Muscle layer of duodenum (tissue), 2 donors: ENCODE data around the gene MUC4.
"Not testable (repeated sequence)": the region's sequence is repeated elsewhere in the genome, so short reads cannot be mapped to it uniquely, and the experiment has no call there.

ENCODE experiments used
- H3K27ac ChIP-seq: one replicate; pipeline ENCODE4 v1.7.0; 2013; ENCODE audit warnings: mild to moderate bottlenecking, low read length
- H3K27me3 ChIP-seq: one replicate; pipeline ENCODE4 v1.7.0; 2013; ENCODE audit warnings: low read depth, mild to moderate bottlenecking, control low read depth, low read length
- H3K36me3 ChIP-seq, 2 donors: one replicate each; pipeline ENCODE4 v1.7.0; 2013; ENCODE audit warnings: low read length in 2 of 2, control low read depth in 1 of 2, mild to moderate bottlenecking in 1 of 2; ENCODE audit not compliant: insufficient read depth in 2 of 2, control insufficient read depth in 1 of 2
- H3K4me1 ChIP-seq, 2 donors: one replicate each; pipeline ENCODE4 v1.7.0; 2013; ENCODE audit warnings: low read length in 2 of 2, mild to moderate bottlenecking in 2 of 2, control low read depth in 1 of 2, moderate library complexity in 1 of 2; ENCODE audit not compliant: insufficient read depth in 2 of 2, control insufficient read depth in 1 of 2
- H3K4me3 ChIP-seq, 2 donors: one replicate each; pipeline ENCODE4 v1.7.0; 2013; ENCODE audit warnings: low read length in 2 of 2, low read depth in 1 of 2, mild to moderate bottlenecking in 1 of 2
- H3K9me3 ChIP-seq, 2 donors: one replicate each; pipeline ENCODE4 v1.7.0; 2013; ENCODE audit warnings: low read length in 2 of 2, control low read depth in 1 of 2, mild to moderate bottlenecking in 1 of 2; ENCODE audit not compliant: control insufficient read depth in 1 of 2
- donor health status: healthy.

The MUC4 gene

GRCh38 chr3:195725916-195726740 is 85.6 kb downstream of the MUC4 start:
- peaks cover 0 to 14% of the 10 kb centered on the region in 2 donors for H3K36me3 ChIP-seq
- not testable (repeated sequence) for H3K4me1 ChIP-seq, H3K9me3 ChIP-seq, H3K27me3 ChIP-seq, H3K4me3 ChIP-seq, H3K27ac ChIP-seq

- H3K4me1 ChIP-seq, H3K36me3 ChIP-seq, H3K4me3 ChIP-seq, H3K27ac ChIP-seq, H3K27me3 ChIP-seq, H3K9me3 ChIP-seq: not testable (repeated sequence)
Observed at GRCh38 chr3:195724363-195724762, 87.4 kb downstream of the MUC4 start.

- H3K9me3 ChIP-seq, H3K27ac ChIP-seq, H3K4me3 ChIP-seq, H3K36me3 ChIP-seq, H3K4me1 ChIP-seq, H3K27me3 ChIP-seq: not testable (repeated sequence)
Observed at GRCh38 chr3:195722996-195723345, 88.8 kb downstream of the MUC4 start.

- H3K27ac ChIP-seq, H3K9me3 ChIP-seq, H3K36me3 ChIP-seq, H3K4me3 ChIP-seq, H3K4me1 ChIP-seq, H3K27me3 ChIP-seq: not testable (repeated sequence)
Observed at GRCh38 chr3:195722139-195722995, 89.4 kb downstream of the MUC4 start.

- H3K27me3 ChIP-seq, H3K27ac ChIP-seq, H3K9me3 ChIP-seq, H3K36me3 ChIP-seq, H3K4me1 ChIP-seq, H3K4me3 ChIP-seq: not testable (repeated sequence)
Observed at GRCh38 chr3:195720831-195721506, 90.8 kb downstream of the MUC4 start, which contains the start of gene MUC20. MUC20 (plus strand) TSS chr3:195720978; CDS start chr3:195721008, 30 bp downstream.

GRCh38 chr3:195719514-195720254 is 92.0 kb downstream of the MUC4 start:
- not testable (repeated sequence) for H3K9me3 ChIP-seq, H3K27me3 ChIP-seq, H3K36me3 ChIP-seq, H3K4me3 ChIP-seq, H3K4me1 ChIP-seq, H3K27ac ChIP-seq

- Histone ChIP-seq H3K9me3 (no peaks in the 10 kb centered on the region), H3K4me3 (no peak overlapping the region), H3K36me3 (peaks cover 11 to 12% of the 10 kb centered on the region in 2 donors), H3K27ac (no peak overlapping the region), H3K27me3 (no peaks in the 10 kb centered on the region), H3K4me1 (no peaks in the 10 kb centered on the region)
Observed at GRCh38 chr3:195718477-195718984, 93.2 kb downstream of the MUC4 start.

- H3K9me3 ChIP-seq: no peaks in the 10 kb centered on the region
- H3K36me3 ChIP-seq: peaks cover 11 to 12% of the 10 kb centered on the region in 2 donors
- no peaks in the 10 kb centered on the region for H3K27me3 ChIP-seq
- no peak overlapping the region for H3K27ac ChIP-seq
- H3K4me1 ChIP-seq: no peaks in the 10 kb centered on the region
- H3K4me3 ChIP-seq: no peak overlapping the region
Observed at GRCh38 chr3:195717852-195718476, 93.8 kb downstream of the MUC4 start.

GRCh38 chr3:195717416-195717815 is 94.3 kb downstream of the MUC4 start:
- Histone ChIP-seq H3K27me3 (no peaks in the 10 kb centered on the region), H3K27ac (no peak overlapping the region), H3K4me3 (no peak overlapping the region), H3K36me3 (peaks cover 11 to 12% of the 10 kb centered on the region in 2 donors), H3K9me3 (no peaks in the 10 kb centered on the region), H3K4me1 (no peaks in the 10 kb centered on the region)

GRCh38 chr3:195715583-195716266 is 96.0 kb downstream of the MUC4 start:
- H3K27me3 ChIP-seq: no peaks in the 10 kb centered on the region
- no peak overlapping the region for H3K27ac ChIP-seq
- H3K9me3 ChIP-seq: no peaks in the 10 kb centered on the region
- H3K4me3 ChIP-seq: no peak overlapping the region
- H3K4me1 ChIP-seq: no peaks in the 10 kb centered on the region
- peaks cover 20 to 21% of the 10 kb centered on the region in 2 donors for H3K36me3 ChIP-seq
